ENCODE results near the gene GCGR. TPM values are rescaled to one million over a fixed set of nuclear protein-coding genes. Genes with fewer than 3 reads are reported as not detected.

Gene GCGR
- total RNA-seq, 1 experiment from 2014 or later = 1.4 TPM

GRCh38 chr17:81813861-81814683 is 10.1 kb downstream of the GCGR start (continued):
- TF ChIP-seq AR (CRISPR knock-in tag; IDR thresholded peaks at IDR 0.05) (no peak), MAX (CRISPR knock-in tag; IDR thresholded peaks at IDR 0.05) (no peak), ZNF532 (CRISPR knock-in tag; IDR thresholded peaks at IDR 0.05; ENCODE audit: borderline replicate concordance) (no peak), ATF2 (CRISPR knock-in tag; IDR thresholded peaks at IDR 0.05; ENCODE audit: borderline replicate concordance, low read depth) (no peak)

- H3K27ac Mint-ChIP-seq = no peak overlapping the region
- CTCF ChIA-PET = interaction anchor here (0.7 to 1.5 kb wide), 3 partner anchors 10 to 810 kb away, joined by 3 to 6 read pairs (median 3); no protein-coding TSS in a partner anchor
These were observed 11.0 kb downstream of the GCGR start for GRCh38 chr17:81814748-81815645.

More at GRCh38 chr17:81814748-81815645, 11.0 kb downstream of the GCGR start:
- TF ChIP-seq ZNF416 (CRISPR knock-in tag; IDR thresholded peaks at IDR 0.05) = no peak
- no peak for TF ChIP-seq STAT6 (CRISPR knock-in tag; conservative IDR thresholded peaks at IDR 0.05; ENCODE audit: low read depth)
- peak; percentile 32; the same call in 1 of the 2 replicates for TF ChIP-seq ZNF423 (CRISPR knock-in tag; IDR thresholded peaks at IDR 0.05)
- TF ChIP-seq GABPB1 (CRISPR knock-in tag; IDR thresholded peaks at IDR 0.05) = peak; percentile 70
- no peaks in the 10 kb centered on the region for H3K4me1 Mint-ChIP-seq
- DNase-seq (ENCODE audit: low spot score) (no peak), ATAC-seq (no peak)
- no peaks in the 10 kb centered on the region for H3K9me3 Mint-ChIP-seq
- no peaks in the 10 kb centered on the region for H3K36me3 Mint-ChIP-seq
- H3K27me3 Mint-ChIP-seq (ENCODE audit: low read depth) = no peaks in the 10 kb centered on the region
- POLR2A ChIA-PET = no interaction called here
- H3K4me3 Mint-ChIP-seq = no peak overlapping the region

All from WTC11 (cell line).